ENCODE measurements around the gene CAMKK1. TPM values are rescaled to one million over a fixed set of nuclear protein-coding genes. Genes with fewer than 3 reads are reported as not detected.

Gene CAMKK1
- total and polyA plus RNA-seq, 9 of the 15 experiments (the other 6 are each of a cell fraction or from before 2014, with no cell fraction given): 0.34 to 7.5 (median 4.9) TPM

DNA sequence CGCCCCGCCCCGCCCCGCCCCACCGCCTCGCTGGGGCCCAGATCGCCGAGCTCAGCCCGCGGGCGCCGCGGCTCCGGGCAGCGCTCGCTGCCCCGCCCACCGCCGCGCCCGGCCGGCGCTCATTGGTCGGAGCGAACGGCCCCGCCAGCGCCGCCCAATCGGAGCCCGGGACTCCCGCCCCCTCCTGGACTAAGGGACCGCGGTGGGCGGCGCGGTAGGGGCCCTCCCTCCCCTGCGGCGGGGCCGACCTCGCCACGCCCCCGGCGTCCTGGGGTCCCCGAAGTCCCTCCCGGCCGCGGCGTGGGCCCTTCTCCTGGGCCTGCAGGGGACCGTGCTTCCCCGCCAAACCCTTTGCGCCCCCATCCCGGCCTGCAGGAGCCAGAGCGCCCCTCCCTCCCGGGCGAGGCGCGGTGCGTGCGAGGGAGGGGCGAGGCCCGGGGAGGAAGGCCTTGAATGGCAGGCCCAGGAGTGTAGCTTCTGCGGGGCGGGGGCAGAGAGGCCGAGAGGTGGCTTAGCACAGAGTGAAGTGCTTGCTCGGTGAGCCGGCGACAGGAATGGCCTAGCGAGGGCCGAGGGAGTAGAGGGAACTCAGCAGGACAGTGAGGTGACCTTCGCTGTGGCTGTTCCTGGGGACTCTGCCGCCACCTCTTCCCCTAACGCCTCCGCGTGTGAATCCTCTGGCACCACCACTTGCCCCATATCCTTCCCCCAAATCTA lies at the start of gene CAMKK1 (continued):
- 0 out of 2 replicates have a peak, but pooled peaks have one; percentile 14 for TF ChIP-seq BHLHE40 (IDR thresholded peaks at IDR 0.05; ENCODE audit: low read length)
- TF ChIP-seq CTBP1 (IDR thresholded peaks at IDR 0.05; ENCODE audit: borderline replicate concordance): peak; percentile 84
- TF ChIP-seq, protein P1, sequence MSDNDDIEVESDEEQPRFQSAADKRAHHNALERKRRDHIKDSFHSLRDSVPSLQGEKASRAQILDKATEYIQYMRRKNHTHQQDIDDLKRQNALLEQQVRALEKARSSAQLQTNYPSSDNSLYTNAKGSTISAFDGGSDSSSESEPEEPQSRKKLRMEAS (CRISPR knock-in tag; IDR thresholded peaks at IDR 0.05): peak; percentile 59
- TF ChIP-seq, protein P2, sequence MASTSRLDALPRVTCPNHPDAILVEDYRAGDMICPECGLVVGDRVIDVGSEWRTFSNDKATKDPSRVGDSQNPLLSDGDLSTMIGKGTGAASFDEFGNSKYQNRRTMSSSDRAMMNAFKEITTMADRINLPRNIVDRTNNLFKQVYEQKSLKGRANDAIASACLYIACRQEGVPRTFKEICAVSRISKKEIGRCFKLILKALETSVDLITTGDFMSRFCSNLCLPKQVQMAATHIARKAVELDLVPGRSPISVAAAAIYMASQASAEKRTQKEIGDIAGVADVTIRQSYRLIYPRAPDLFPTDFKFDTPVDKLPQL (IDR thresholded peaks at IDR 0.05; ENCODE audit: extremely low read depth, insufficient read length): no peak
- TF ChIP-seq RBM14 (IDR thresholded peaks at IDR 0.05; ENCODE audit: borderline replicate concordance, insufficient read depth, low read depth, low read length): no peak
- no peak for TF ChIP-seq SREBF1 (IDR thresholded peaks at IDR 0.05; ENCODE audit: borderline replicate concordance, low read depth, low read length)
- TF ChIP-seq MAZ (CRISPR knock-in tag; conservative IDR thresholded peaks at IDR 0.05 in 1 of 2, IDR thresholded peaks at IDR 0.05 in 1 of 2): peak; percentile 98 to 99
- TF ChIP-seq ZZZ3 (IDR thresholded peaks at IDR 0.05): no peak
- TF ChIP-seq, protein P3, sequence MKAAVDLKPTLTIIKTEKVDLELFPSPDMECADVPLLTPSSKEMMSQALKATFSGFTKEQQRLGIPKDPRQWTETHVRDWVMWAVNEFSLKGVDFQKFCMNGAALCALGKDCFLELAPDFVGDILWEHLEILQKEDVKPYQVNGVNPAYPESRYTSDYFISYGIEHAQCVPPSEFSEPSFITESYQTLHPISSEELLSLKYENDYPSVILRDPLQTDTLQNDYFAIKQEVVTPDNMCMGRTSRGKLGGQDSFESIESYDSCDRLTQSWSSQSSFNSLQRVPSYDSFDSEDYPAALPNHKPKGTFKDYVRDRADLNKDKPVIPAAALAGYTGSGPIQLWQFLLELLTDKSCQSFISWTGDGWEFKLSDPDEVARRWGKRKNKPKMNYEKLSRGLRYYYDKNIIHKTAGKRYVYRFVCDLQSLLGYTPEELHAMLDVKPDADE (conservative IDR thresholded peaks at IDR 0.05; ENCODE audit: control insufficient read depth, low read depth, low read length): 0 out of 2 replicates have a peak, but pooled peaks have one; percentile 32
- peak; percentile 48 for TF ChIP-seq EGR1 (conservative IDR thresholded peaks at IDR 0.05)
- peak; percentile 78; the same call in 1 of the 2 replicates for TF ChIP-seq ZNF830 (CRISPR knock-in tag; IDR thresholded peaks at IDR 0.05)
- TF ChIP-seq, protein P4, sequence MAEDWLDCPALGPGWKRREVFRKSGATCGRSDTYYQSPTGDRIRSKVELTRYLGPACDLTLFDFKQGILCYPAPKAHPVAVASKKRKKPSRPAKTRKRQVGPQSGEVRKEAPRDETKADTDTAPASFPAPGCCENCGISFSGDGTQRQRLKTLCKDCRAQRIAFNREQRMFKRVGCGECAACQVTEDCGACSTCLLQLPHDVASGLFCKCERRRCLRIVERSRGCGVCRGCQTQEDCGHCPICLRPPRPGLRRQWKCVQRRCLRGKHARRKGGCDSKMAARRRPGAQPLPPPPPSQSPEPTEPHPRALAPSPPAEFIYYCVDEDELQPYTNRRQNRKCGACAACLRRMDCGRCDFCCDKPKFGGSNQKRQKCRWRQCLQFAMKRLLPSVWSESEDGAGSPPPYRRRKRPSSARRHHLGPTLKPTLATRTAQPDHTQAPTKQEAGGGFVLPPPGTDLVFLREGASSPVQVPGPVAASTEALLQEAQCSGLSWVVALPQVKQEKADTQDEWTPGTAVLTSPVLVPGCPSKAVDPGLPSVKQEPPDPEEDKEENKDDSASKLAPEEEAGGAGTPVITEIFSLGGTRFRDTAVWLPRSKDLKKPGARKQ (CRISPR knock-in tag; IDR thresholded peaks at IDR 0.05): no peak
- no peak for TF ChIP-seq EP400 (IDR thresholded peaks at IDR 0.05)
- TF ChIP-seq CBFA2T3 (IDR thresholded peaks at IDR 0.05): no peak
- no peak for TF ChIP-seq FOXM1 (IDR thresholded peaks at IDR 0.05; ENCODE audit: low read depth)
- no peak for TF ChIP-seq FOXM1 (CRISPR knock-in tag; IDR thresholded peaks at IDR 0.05; ENCODE audit: low read depth)
- TF ChIP-seq LARP7 (IDR thresholded peaks at IDR 0.05): no peak
- TF ChIP-seq, protein P5, sequence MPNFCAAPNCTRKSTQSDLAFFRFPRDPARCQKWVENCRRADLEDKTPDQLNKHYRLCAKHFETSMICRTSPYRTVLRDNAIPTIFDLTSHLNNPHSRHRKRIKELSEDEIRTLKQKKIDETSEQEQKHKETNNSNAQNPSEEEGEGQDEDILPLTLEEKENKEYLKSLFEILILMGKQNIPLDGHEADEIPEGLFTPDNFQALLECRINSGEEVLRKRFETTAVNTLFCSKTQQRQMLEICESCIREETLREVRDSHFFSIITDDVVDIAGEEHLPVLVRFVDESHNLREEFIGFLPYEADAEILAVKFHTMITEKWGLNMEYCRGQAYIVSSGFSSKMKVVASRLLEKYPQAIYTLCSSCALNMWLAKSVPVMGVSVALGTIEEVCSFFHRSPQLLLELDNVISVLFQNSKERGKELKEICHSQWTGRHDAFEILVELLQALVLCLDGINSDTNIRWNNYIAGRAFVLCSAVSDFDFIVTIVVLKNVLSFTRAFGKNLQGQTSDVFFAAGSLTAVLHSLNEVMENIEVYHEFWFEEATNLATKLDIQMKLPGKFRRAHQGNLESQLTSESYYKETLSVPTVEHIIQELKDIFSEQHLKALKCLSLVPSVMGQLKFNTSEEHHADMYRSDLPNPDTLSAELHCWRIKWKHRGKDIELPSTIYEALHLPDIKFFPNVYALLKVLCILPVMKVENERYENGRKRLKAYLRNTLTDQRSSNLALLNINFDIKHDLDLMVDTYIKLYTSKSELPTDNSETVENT (CRISPR knock-in tag; IDR thresholded peaks at IDR 0.05): no peak; the same call in 1 of the 2 replicates
- TF ChIP-seq ATF1 (CRISPR knock-in tag; IDR thresholded peaks at IDR 0.05): no peak
- peak; percentile 56 for TF ChIP-seq ATF1 (tag; IDR thresholded peaks at IDR 0.05)
- TF ChIP-seq RB1 (IDR thresholded peaks at IDR 0.05; ENCODE audit: low read depth): peak; percentile 55; the same call in 1 of the 2 replicates
